Stomach (tissue), 9 donors: ENCODE measurements around the gene TMCC2. TPM values are rescaled to one million over a fixed set of nuclear protein-coding genes. Genes with fewer than 3 reads are reported as not detected.
A peak's percentile ranks its signal among the peaks of the same experiment; 100 is the strongest.
"Not testable (repeated sequence)": the region's sequence is repeated elsewhere in the genome, so short reads cannot be mapped to it uniquely, and the experiment has no call there.

ENCODE experiments used
- DNase-seq, 2 donors: peaks; one replicate each; pipeline versions ENCODE4 v3.0.0 to v3.0.0-alpha.2; 2013 to 2019
- H3K27ac ChIP-seq, 5 donors: fragments of 200-600 bp in 4 of 5; sonication (generic) in 4 of 5; one replicate each; pipeline ENCODE4 v1.5.1; 2013 to 2019; ENCODE audit warnings: mild to moderate bottlenecking in 1 of 5, moderate library complexity in 1 of 5
- H3K27me3 ChIP-seq, 3 donors: fragments of 200-600 bp; sonication (generic); one replicate each; pipeline ENCODE4 v1.5.1; 2017 to 2019; ENCODE audit warnings: mixed run types in 1 of 3
- H3K36me3 ChIP-seq, 4 donors: fragments of 200-600 bp; sonication (generic); 1 replicate in 3 of 4; 2 replicates in 1 of 4; pipeline ENCODE4 v1.5.1; 2016 to 2019
- H3K4me1 ChIP-seq, 4 donors: fragments of 200-600 bp; sonication (generic); one replicate each; pipeline ENCODE4 v1.5.1; 2016 to 2019
- H3K4me3 ChIP-seq, 4 donors: fragments of 200-600 bp; sonication (generic) in 3 of 4; one replicate each; pipeline ENCODE4 v1.5.1; 2016 to 2019; ENCODE audit warnings: mild to moderate bottlenecking in 1 of 4
- H3K9me3 ChIP-seq, 4 donors: fragments of 200-600 bp; sonication (generic); one replicate each; pipeline ENCODE4 v1.5.1; 2016 to 2019
- EP300 ChIP-seq: sonication (generic); formaldehyde crosslinking; IDR thresholded peaks from one replicate; pipeline ENCODE4 v1.6.1; 2017; ENCODE audit warnings: antibody characterized with exemption
- POLR2A ChIP-seq, 4 donors: fragments of 450-650 bp; IDR thresholded peaks; one replicate each; pipeline ENCODE4 v1.6.1; 2016; ENCODE audit warnings: antibody characterized with exemption in 4 of 4, control low read depth in 2 of 4, mild to moderate bottlenecking in 1 of 4, moderate library complexity in 1 of 4
- POLR2AphosphoS5 ChIP-seq, 3 donors: sonication (generic); formaldehyde crosslinking; IDR thresholded peaks; one replicate each; pipeline ENCODE4 v1.6.1; 2016; ENCODE audit warnings: antibody characterized with exemption in 3 of 3
- WGBS, 5 donors: extraction: QIAGEN DNeasy Blood & Tissue Kit in 3 of 5; methylation state at CpG; one replicate each; pipeline versions ENCODE4 v1.1.5 to v1.1.7; 2013 to 2018; 5-methylcytosine and 5-hydroxymethylcytosine counted together
- intact Hi-C: fragments of 100-400 bp; cut with DNase I; formaldehyde crosslinking; loops from one replicate; pipeline ENCODE4 v1.15.1; 2023; ENCODE audit warnings: low total_unique reads
- polyA plus RNA-seq, 3 donors: library from polyadenylated mRNA; stranded (reverse); fragments of 200-250 nt; gene quantifications; one replicate each; pipeline ENCODE4 v1.2.3, GENCODE V29; 2013
- total RNA-seq, 5 donors: library from RNA; depleted of rRNA; stranded (reverse); fragments of >200 nt; gene quantifications; one replicate each; pipeline versions ENCODE4 v1.1.0 to v1.2.3, GENCODE V29; 2014 to 2016
- TF ChIP-seq, protein P1 (sequence below), 7 experiments: fragments of 450-650 bp in 4 of 7; fragments of 200-600 bp in 3 of 7; sonication (generic) in 3 of 7; IDR thresholded peaks; one replicate each; pipeline ENCODE4 v1.5.1; 2016 to 2019; ENCODE audit warnings: antibody characterized with exemption in 7 of 7, control low read depth in 2 of 7, mild to moderate bottlenecking in 1 of 7
- donor health status: healthy with polysubstance abuse.
- donor health status: Bipolar disorder and iron deficiency.
- donor health status: healthy.

TMCC2 gene
- total and polyA plus RNA-seq, 8 donors = 0.45 to 3.1 (median 1.5) TPM; not detected in 2

DNA sequence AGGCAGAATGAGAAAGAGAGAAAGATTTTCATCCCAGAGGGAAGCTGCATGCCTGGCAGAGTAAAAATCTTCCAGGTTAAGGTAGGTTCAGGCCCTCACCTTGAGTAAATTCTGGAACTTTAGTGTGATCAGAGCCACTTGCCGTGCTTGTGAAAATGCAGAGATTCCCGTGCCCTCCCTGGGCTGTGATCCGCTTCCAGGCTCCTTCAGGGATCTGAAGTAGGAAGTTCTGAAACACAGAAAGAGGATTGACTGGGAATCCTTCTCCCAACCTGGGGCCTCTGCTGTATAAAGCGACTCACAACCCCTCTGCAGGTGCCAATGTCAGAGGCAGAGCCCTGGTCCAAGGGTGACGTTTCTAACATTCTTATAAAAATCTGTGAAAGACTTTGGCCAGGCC lies 67.2 kb downstream of the TMCC2 start:
- TF ChIP-seq, protein P1, sequence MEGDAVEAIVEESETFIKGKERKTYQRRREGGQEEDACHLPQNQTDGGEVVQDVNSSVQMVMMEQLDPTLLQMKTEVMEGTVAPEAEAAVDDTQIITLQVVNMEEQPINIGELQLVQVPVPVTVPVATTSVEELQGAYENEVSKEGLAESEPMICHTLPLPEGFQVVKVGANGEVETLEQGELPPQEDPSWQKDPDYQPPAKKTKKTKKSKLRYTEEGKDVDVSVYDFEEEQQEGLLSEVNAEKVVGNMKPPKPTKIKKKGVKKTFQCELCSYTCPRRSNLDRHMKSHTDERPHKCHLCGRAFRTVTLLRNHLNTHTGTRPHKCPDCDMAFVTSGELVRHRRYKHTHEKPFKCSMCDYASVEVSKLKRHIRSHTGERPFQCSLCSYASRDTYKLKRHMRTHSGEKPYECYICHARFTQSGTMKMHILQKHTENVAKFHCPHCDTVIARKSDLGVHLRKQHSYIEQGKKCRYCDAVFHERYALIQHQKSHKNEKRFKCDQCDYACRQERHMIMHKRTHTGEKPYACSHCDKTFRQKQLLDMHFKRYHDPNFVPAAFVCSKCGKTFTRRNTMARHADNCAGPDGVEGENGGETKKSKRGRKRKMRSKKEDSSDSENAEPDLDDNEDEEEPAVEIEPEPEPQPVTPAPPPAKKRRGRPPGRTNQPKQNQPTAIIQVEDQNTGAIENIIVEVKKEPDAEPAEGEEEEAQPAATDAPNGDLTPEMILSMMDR (IDR thresholded peaks at IDR 0.05) = no peak
- TF ChIP-seq POLR2A (IDR thresholded peaks at IDR 0.05) (no peak), POLR2AphosphoS5 (IDR thresholded peaks at IDR 0.05) (no peak), EP300 (no peak)
- no peaks in the 10 kb centered on the region for H3K27me3 ChIP-seq
- H3K36me3 ChIP-seq = no peaks in the 10 kb centered on the region
- 84 to 89% (median 86%) methylated on average over 5 of the region's 5 CpGs for WGBS, 5 donors
- H3K4me1 ChIP-seq = peaks cover 0 to 14% (median 6%) of the 10 kb centered on the region in 4 donors
- no peaks in the 10 kb centered on the region for H3K9me3 ChIP-seq
- H3K27ac ChIP-seq = peak overlapping the region in 4 of 5 donors; percentile 16 to 70 (median 64)
- no peak for DNase-seq
- H3K4me3 ChIP-seq = no peak overlapping the region
- intact Hi-C loops = no loop called here

DNA sequence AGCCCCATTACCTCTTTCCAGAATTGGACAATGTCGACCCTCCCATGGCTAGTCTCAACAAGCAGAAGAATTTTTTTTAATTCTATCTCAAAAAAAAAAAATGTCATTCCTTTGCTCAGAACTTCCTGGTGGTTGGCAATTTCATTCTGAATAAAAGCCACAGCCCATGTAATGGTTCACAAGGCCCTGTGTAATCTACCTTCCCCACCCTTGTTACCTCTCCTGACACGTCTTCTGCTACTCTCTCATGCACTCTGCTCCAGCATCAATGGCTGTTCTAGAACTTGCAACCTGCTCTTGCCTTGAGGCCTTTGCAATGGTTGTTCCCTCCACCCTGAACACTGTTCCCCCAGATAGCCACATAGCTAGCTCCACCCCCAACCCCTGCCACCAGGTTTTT lies 68.4 kb downstream of the TMCC2 start:
- intact Hi-C loops = no loop called here
- Histone ChIP-seq H3K4me3 (no peak overlapping the region), H3K27ac (no peak overlapping the region), H3K27me3 (no peaks in the 10 kb centered on the region), H3K9me3 (no peaks in the 10 kb centered on the region), H3K4me1 (peaks cover 3 to 17% (median 10%) of the 10 kb centered on the region in 4 donors), H3K36me3 (no peaks in the 10 kb centered on the region)
- no peak for DNase-seq
- 69 to 79% (median 76%) methylated on average over 2 of the region's 2 CpGs for WGBS, 5 donors
- TF ChIP-seq POLR2AphosphoS5 (IDR thresholded peaks at IDR 0.05) = no peak
- TF ChIP-seq POLR2A (IDR thresholded peaks at IDR 0.05) = no peak
- no peak for TF ChIP-seq EP300
- TF ChIP-seq, protein P1 (IDR thresholded peaks at IDR 0.05) = no peak

DNA sequence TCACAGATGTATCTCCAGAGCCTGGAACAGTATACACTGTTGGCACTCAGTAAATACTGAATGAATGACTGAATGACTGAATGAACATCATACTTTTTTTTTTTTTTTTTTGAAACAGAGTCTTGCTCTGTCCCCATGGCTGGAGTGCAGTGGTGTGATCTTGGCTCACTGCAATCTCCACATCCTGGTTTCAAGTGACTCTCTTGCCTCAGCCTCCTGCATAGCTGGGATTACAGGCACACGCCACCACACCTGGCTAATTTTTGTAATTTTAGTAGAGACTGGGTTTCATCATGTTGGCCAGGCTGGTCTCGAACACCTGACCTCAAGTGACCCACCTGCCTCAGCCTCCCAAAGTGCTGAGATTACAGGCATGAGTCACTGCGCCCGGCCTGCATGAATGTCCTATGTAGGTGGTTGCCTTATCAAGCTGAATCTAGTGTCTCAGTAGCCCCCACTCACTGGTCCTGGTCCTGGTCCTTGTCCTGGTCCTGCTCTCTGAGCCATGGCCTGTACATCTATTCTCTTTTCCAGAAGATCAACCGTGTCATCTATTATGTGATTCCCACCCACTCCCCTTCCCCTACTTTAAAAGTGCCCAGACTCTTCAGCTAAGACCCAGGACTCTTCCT lies 69.9 kb downstream of the TMCC2 start:
- H3K27me3 ChIP-seq, H3K9me3 ChIP-seq, DNase-seq, intact Hi-C loops, H3K27ac ChIP-seq, H3K36me3 ChIP-seq, H3K4me3 ChIP-seq: not testable (repeated sequence)
- 91 to 96% (median 95%) methylated on average over 5 of the region's 5 CpGs for WGBS, 5 donors
- peaks cover 11 to 28% (median 21%) of the 10 kb centered on the region in 4 donors for H3K4me1 ChIP-seq

GRCh38 chr1:205298191-205298994 lies 70.6 kb downstream of the TMCC2 start:
- peak in 1 of 2 donors; percentile 58 for DNase-seq
- TF ChIP-seq EP300 (no peak), POLR2A (IDR thresholded peaks at IDR 0.05) (no peak), POLR2AphosphoS5 (IDR thresholded peaks at IDR 0.05) (no peak)
- TF ChIP-seq, protein P1 (IDR thresholded peaks at IDR 0.05) = no peak
- peaks cover 7 to 15% (median 10%) of the 10 kb centered on the region in 4 donors for H3K36me3 ChIP-seq
- no peak overlapping the region for H3K4me3 ChIP-seq
- no peaks in the 10 kb centered on the region for H3K27me3 ChIP-seq
- WGBS, 5 donors = 72 to 91% (median 80%) methylated on average over 7 to 9 of the region's 9 CpGs
- intact Hi-C loops = no loop called here
- no peaks in the 10 kb centered on the region for H3K9me3 ChIP-seq
- H3K4me1 ChIP-seq = peaks cover 11 to 28% (median 21%) of the 10 kb centered on the region in 4 donors
- no peak overlapping the region for H3K27ac ChIP-seq
